Measurements from ENCODE around the gene GRAMD1A. TPM values are rescaled to one million over a fixed set of nuclear protein-coding genes. Genes with fewer than 3 reads are reported as not detected.

GRAMD1A gene
- total RNA-seq, 1 experiment from 2014 or later = 125 TPM

DNA sequence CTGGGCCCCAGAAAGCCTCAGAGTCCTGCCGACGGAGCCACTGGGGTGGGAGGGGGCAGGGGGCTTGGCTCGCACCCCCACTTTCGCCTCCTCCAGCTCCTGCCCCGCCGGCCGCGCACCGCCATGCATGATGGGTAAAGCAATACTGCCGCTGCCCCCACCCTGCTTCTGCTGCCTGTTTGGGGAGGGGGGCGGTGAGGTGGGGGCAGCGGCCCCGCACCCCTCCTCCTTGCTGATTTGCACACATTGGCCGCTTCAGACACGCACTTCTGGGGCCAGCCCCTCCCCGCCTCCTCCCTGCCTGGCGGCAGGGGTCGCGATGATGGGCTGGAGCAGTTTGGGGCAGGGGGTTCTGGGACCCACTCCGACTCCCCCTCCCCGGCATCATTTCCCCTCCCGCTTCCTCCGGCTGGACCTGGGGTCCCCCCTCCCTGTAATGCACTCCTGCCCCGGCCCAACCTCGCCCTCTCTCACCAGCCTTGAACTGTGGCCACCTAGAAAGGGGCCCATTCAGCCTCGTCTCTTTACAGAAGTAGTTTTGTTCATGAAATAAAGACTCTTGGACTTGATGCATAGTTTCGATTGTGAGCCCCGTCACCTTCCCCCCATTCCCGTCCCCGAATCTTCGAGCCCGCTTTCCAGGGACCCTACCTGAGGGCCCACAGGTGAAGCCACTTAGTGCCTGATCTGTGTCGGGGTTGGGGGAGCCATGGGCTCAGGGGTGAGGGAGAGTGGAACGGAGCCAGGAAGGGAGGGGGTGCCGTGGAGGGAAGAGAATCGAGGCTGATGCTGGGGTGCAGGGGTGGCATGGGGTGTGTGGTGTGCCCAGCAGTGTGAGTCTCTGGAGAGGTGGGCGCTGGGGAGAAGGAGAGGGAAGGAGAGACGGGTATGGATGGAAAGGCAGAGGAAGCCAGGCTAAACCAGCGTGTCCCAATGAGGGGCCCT is 40.0 kb downstream of the GRAMD1A start:
- peaks cover 2% of the 10 kb centered on the region for H4K20me1 ChIP-seq (ENCODE audit: control insufficient read depth, insufficient read depth, insufficient read length)
- peak overlapping the region; percentile 48 for H3K18ac ChIP-seq (ENCODE audit: insufficient read length, low read depth, low read length)
- no peak overlapping the region for H2BK12ac ChIP-seq (ENCODE audit: insufficient read length, low read depth, low read length)
- H3K14ac ChIP-seq (ENCODE audit: insufficient read depth, low read length) = peak overlapping the region; percentile 60
- no peak overlapping the region for H3K27ac ChIP-seq (ENCODE audit: insufficient read length, low read depth, low read length)
- H3K4ac ChIP-seq (ENCODE audit: low read depth, low read length) = no peak overlapping the region
- Mint-ChIP-seq H3K4me1 (peaks cover 32 to 47% of the 10 kb centered on the region in 2 experiments), H3K36me3 (ENCODE audit: insufficient read depth in 1 of 3, low read depth in 3 of 3) (no peaks in the 10 kb centered on the region; a peak in 3 of 7 replicates), H3K27me3 (ENCODE audit: low read depth) (peaks cover 2% of the 10 kb centered on the region; the same call in 1 of the 2 replicates), H3K4me3 (peak overlapping the region; percentile 51 to 56; a peak in 4 of 5 replicates), H3K9me3 (no peaks in the 10 kb centered on the region), H3K27ac (peak overlapping the region; percentile 77 to 91 (median 91); a peak in 5 of 7 replicates)
- H4K91ac ChIP-seq (ENCODE audit: insufficient read length, low read depth, low read length) = no peak overlapping the region
- DNase-seq = peak; percentile 29
- H3K56ac ChIP-seq (ENCODE audit: insufficient read length, low read depth, low read length) = no peak overlapping the region
- no peak overlapping the region for H2BK5ac ChIP-seq (ENCODE audit: insufficient read length, low read length)
- no peaks in the 10 kb centered on the region for H3K9me3 ChIP-seq (ENCODE audit: control insufficient read depth, low read depth, low read length)
- H3K4me1 ChIP-seq (ENCODE audit: insufficient read depth, low read length) = peaks cover 3% of the 10 kb centered on the region; the same call in 1 of the 2 replicates
- H4K8ac ChIP-seq (replicated peaks; ENCODE audit: insufficient read length, low read depth, low read length) = no peak overlapping the region
- no peak overlapping the region for H3T11ph ChIP-seq (ENCODE audit: low read length)
- H2AK5ac ChIP-seq (ENCODE audit: insufficient read length, low read length) = no peak overlapping the region
- H2BK20ac ChIP-seq (ENCODE audit: low read depth, low read length, poor library complexity, severe bottlenecking) = no peak overlapping the region
- H4K5ac ChIP-seq (ENCODE audit: insufficient read length, low read depth, low read length) = no peak overlapping the region
- TF ChIP-seq, protein P1, sequence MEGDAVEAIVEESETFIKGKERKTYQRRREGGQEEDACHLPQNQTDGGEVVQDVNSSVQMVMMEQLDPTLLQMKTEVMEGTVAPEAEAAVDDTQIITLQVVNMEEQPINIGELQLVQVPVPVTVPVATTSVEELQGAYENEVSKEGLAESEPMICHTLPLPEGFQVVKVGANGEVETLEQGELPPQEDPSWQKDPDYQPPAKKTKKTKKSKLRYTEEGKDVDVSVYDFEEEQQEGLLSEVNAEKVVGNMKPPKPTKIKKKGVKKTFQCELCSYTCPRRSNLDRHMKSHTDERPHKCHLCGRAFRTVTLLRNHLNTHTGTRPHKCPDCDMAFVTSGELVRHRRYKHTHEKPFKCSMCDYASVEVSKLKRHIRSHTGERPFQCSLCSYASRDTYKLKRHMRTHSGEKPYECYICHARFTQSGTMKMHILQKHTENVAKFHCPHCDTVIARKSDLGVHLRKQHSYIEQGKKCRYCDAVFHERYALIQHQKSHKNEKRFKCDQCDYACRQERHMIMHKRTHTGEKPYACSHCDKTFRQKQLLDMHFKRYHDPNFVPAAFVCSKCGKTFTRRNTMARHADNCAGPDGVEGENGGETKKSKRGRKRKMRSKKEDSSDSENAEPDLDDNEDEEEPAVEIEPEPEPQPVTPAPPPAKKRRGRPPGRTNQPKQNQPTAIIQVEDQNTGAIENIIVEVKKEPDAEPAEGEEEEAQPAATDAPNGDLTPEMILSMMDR (conservative IDR thresholded peaks at IDR 0.05) = no peak
- H3K23me2 ChIP-seq (ENCODE audit: insufficient read length, low read depth, low read length, poor library complexity, severe bottlenecking) = peaks cover 10% of the 10 kb centered on the region
- no peaks in the 10 kb centered on the region for H3K27me3 ChIP-seq (ENCODE audit: insufficient read depth, low read length)
- H2AFZ ChIP-seq (ENCODE audit: low read length) = no peak overlapping the region
- H3K9ac ChIP-seq (ENCODE audit: extremely low read depth, insufficient read length, low read length) = no peak overlapping the region
- no CpG with 5 or more reads among the region's 39 CpGs for WGBS (ENCODE audit: extremely low coverage, insufficient read length, low lambda C conversion rate)
- H3K79me1 ChIP-seq (ENCODE audit: insufficient read depth, low read depth, low read length, poor library complexity, severe bottlenecking) = no peaks in the 10 kb centered on the region
- no peak overlapping the region for H2BK15ac ChIP-seq (ENCODE audit: low read depth, low read length)
- no peak overlapping the region for H2BK120ac ChIP-seq (ENCODE audit: low read depth, low read length, poor library complexity, severe bottlenecking)
- H3K4me2 ChIP-seq (ENCODE audit: insufficient read depth, insufficient read length, low read length) = no peak overlapping the region
- H3K79me2 ChIP-seq (ENCODE audit: insufficient read depth, low read length) = no peaks in the 10 kb centered on the region
- H3K23ac ChIP-seq (ENCODE audit: insufficient read length, low read depth, low read length) = no peak overlapping the region
